ENCODE data around the gene CORO2A. TPM values are rescaled to one million over a fixed set of nuclear protein-coding genes. Genes with fewer than 3 reads are reported as not detected.

The CORO2A gene
- total and polyA plus RNA-seq, 2 of the 8 experiments (the other 6 are each of a cell fraction or from before 2014, with no cell fraction given), result 13.7 to 27.9 TPM

- Histone ChIP-seq H3K23ac (ENCODE audit: insufficient read length) (no peak overlapping the region), H3K56ac (replicated peaks; ENCODE audit: insufficient read length, low read depth, low read length) (no peak overlapping the region), H2AK5ac (ENCODE audit: low read depth, low read length) (no peak overlapping the region), H3K9ac (replicated peaks in 1 of 4; ENCODE audit: extremely low read depth in 1 of 4, low read depth in 3 of 4, low read length in 3 of 4) (no peak overlapping the region), H3K4me3 (ENCODE audit: extremely low read depth in 1 of 4, insufficient read depth in 2 of 4, low read depth in 3 of 4, low read length in 4 of 4) (no peak overlapping the region), H2BK20ac (ENCODE audit: low read length) (no peak overlapping the region), H3K27ac (ENCODE audit: low read depth, low read length) (no peak overlapping the region), H3K18ac (ENCODE audit: extremely low read depth, low read length) (no peak overlapping the region), H4K20me1 (replicated peaks in 1 of 2; ENCODE audit: control insufficient read depth in 1 of 2, insufficient read depth in 2 of 2, low read length in 2 of 2) (peaks cover 4 to 7% of the 10 kb centered on the region in 2 experiments), H3K9me3 (ENCODE audit: insufficient read depth in 2 of 2, low read depth in 1 of 2, low read length in 1 of 2) (no peaks in the 10 kb centered on the region), H3K36me3 (ENCODE audit: control insufficient read depth in 2 of 4, insufficient read depth in 4 of 4, low read length in 3 of 4) (peaks cover 2 to 28% (median 10%) of the 10 kb centered on the region in 4 experiments; a peak in 5 of 8 replicates), H2BK15ac (ENCODE audit: low read length) (no peak overlapping the region), H3K4ac (replicated peaks; ENCODE audit: insufficient read length, low read depth, low read length) (no peak overlapping the region), H2AFZ (ENCODE audit: low read length) (no peak overlapping the region), H4K5ac (ENCODE audit: insufficient read length, low read depth, low read length) (no peak overlapping the region), H3K4me2 (ENCODE audit: insufficient read depth in 1 of 2, low read depth in 2 of 2, low read length in 2 of 2) (no peak overlapping the region), H4K8ac (ENCODE audit: extremely low read depth, insufficient read depth, low read length) (no peak overlapping the region), H3K4me1 (replicated peaks in 1 of 4; ENCODE audit: control insufficient read depth in 3 of 4, insufficient read depth in 4 of 4, low read length in 3 of 4) (peaks cover 2 to 10% (median 6%) of the 10 kb centered on the region in 4 experiments; a peak in 4 of 7 replicates), H3K23me2 (ENCODE audit: low read depth, low read length) (peaks cover 2% of the 10 kb centered on the region; the same call in 1 of the 2 replicates), H3K27me3 (replicated peaks in 1 of 4; ENCODE audit: control insufficient read depth in 3 of 4, extremely low read depth in 1 of 4, insufficient read depth in 3 of 4, low read length in 3 of 4) (no peaks in the 10 kb centered on the region; a peak in 2 of 7 replicates), H4K91ac (replicated peaks; ENCODE audit: insufficient read length, low read length) (no peak overlapping the region), H2BK12ac (ENCODE audit: low read depth, low read length) (no peak overlapping the region), H3K14ac (ENCODE audit: insufficient read length) (no peak overlapping the region), H3K79me1 (ENCODE audit: low read depth, low read length) (no peaks in the 10 kb centered on the region), H2BK120ac (replicated peaks; ENCODE audit: low read depth, low read length) (no peak overlapping the region), H2BK5ac (ENCODE audit: low read depth, low read length) (no peak overlapping the region; the same call in 1 of the 2 replicates), H3K79me2 (ENCODE audit: control insufficient read depth in 1 of 2, insufficient read depth in 2 of 2, low read length in 2 of 2) (no peaks in the 10 kb centered on the region)
- TF ChIP-seq USF2 (IDR thresholded peaks at IDR 0.05; ENCODE audit: low read length), result no peak
- TF ChIP-seq SP4 (IDR thresholded peaks at IDR 0.05; ENCODE audit: low read length), result no peak
- FAIRE-seq (no peak), DNase-seq (ENCODE audit: low read depth in 1 of 2, low spot score in 2 of 2) (no peak)
- WGBS, 2 experiments (ENCODE audit: extremely low coverage in 1 of 2, insufficient coverage in 1 of 2, insufficient read length in 1 of 2, insufficient replicate concordance in 2 of 2, low coverage in 1 of 2, low lambda C conversion rate in 2 of 2, missing lambda C conversion rate in 1 of 2), result 86% methylated on average over 2 of the region's 2 CpGs; no CpG with 5 or more reads in 1 of the 2 experiments
- POLR2A ChIA-PET (ENCODE audit: partially characterized antibody), result no interaction called here
- CTCF ChIA-PET (ENCODE audit: partially characterized antibody), result no interaction called here
These were observed 109.4 kb downstream of the CORO2A start for GRCh38 chr9:98083061-98083501.
